Measurements from ENCODE around the gene DDX27. TPM values are rescaled to one million over a fixed set of nuclear protein-coding genes. Genes with fewer than 3 reads are reported as not detected.

DDX27 gene
- total and polyA plus RNA-seq, 2 of the 8 experiments (the other 6 are each of a cell fraction or from before 2014, with no cell fraction given) = 42.7 to 51.0 TPM

GRCh38 chr20:49286689-49287551 is 67.7 kb downstream of the DDX27 start:
- peaks cover 63 to 92% (median 82%) of the 10 kb centered on the region in 4 experiments for H3K36me3 ChIP-seq (ENCODE audit: control insufficient read depth in 2 of 4, insufficient read depth in 4 of 4, low read length in 3 of 4)
- FAIRE-seq (no peak), DNase-seq (ENCODE audit: low read depth in 1 of 2, low spot score in 2 of 2) (no peak)

More at GRCh38 chr20:49286689-49287551, 67.7 kb downstream of the DDX27 start:
- Histone ChIP-seq H3K4me1 (replicated peaks in 1 of 4; ENCODE audit: control insufficient read depth in 3 of 4, insufficient read depth in 4 of 4, low read length in 3 of 4) (peaks cover 2 to 15% (median 11%) of the 10 kb centered on the region in 4 experiments; a peak in 6 of 7 replicates), H4K5ac (ENCODE audit: insufficient read length, low read depth, low read length) (no peak overlapping the region), H3K9ac (replicated peaks in 1 of 4; ENCODE audit: extremely low read depth in 1 of 4, low read depth in 3 of 4, low read length in 3 of 4) (peak overlapping the region in 2 of 4 experiments; percentile 5 to 56; a peak in 2 of 7 replicates), H4K20me1 (replicated peaks in 1 of 2; ENCODE audit: control insufficient read depth in 1 of 2, insufficient read depth in 2 of 2, low read length in 2 of 2) (peaks cover 44 to 51% of the 10 kb centered on the region in 2 experiments), H3K79me1 (ENCODE audit: low read depth, low read length) (no peaks in the 10 kb centered on the region; the same call in 1 of the 2 replicates), H2BK12ac (ENCODE audit: low read depth, low read length) (no peak overlapping the region), H2BK120ac (replicated peaks; ENCODE audit: low read depth, low read length) (no peak overlapping the region), H3K23me2 (ENCODE audit: low read depth, low read length) (peaks cover 17% of the 10 kb centered on the region), H3K23ac (ENCODE audit: insufficient read length) (no peak overlapping the region), H3K4ac (replicated peaks; ENCODE audit: insufficient read length, low read depth, low read length) (no peak overlapping the region), H4K8ac (ENCODE audit: extremely low read depth, insufficient read depth, low read length) (no peak overlapping the region), H2AFZ (ENCODE audit: low read length) (no peak overlapping the region), H3K56ac (replicated peaks; ENCODE audit: insufficient read length, low read depth, low read length) (no peak overlapping the region), H3K4me3 (ENCODE audit: extremely low read depth in 1 of 4, insufficient read depth in 2 of 4, low read depth in 3 of 4, low read length in 4 of 4) (peak overlapping the region in 2 of 4 experiments; percentile 10 to 89; a peak in 4 of 8 replicates), H4K91ac (replicated peaks; ENCODE audit: insufficient read length, low read length) (no peak overlapping the region), H3K9me3 (ENCODE audit: insufficient read depth in 2 of 2, low read depth in 1 of 2, low read length in 1 of 2) (no peaks in the 10 kb centered on the region), H3K14ac (ENCODE audit: insufficient read length) (no peak overlapping the region), H3K4me2 (ENCODE audit: insufficient read depth in 1 of 2, low read depth in 2 of 2, low read length in 2 of 2) (peak overlapping the region; percentile 58 to 97), H3K27me3 (replicated peaks in 1 of 4; ENCODE audit: control insufficient read depth in 3 of 4, extremely low read depth in 1 of 4, insufficient read depth in 3 of 4, low read length in 3 of 4) (no peaks in the 10 kb centered on the region), H2AK5ac (ENCODE audit: low read depth, low read length) (no peak overlapping the region), H2BK15ac (ENCODE audit: low read length) (no peak overlapping the region), H3K18ac (ENCODE audit: extremely low read depth, low read length) (no peak overlapping the region), H2BK5ac (ENCODE audit: low read depth, low read length) (peak overlapping the region; percentile 73), H2BK20ac (ENCODE audit: low read length) (no peak overlapping the region), H3K27ac (ENCODE audit: low read depth, low read length) (peak overlapping the region; percentile 34; the same call in 1 of the 2 replicates), H3K79me2 (ENCODE audit: control insufficient read depth in 1 of 2, insufficient read depth in 2 of 2, low read length in 2 of 2) (peaks cover 29 to 62% of the 10 kb centered on the region in 2 experiments)
- peak in 1 of 2 experiments; percentile 36; a peak in 1 of 3 replicates for TF ChIP-seq POLR2A (IDR thresholded peaks at IDR 0.05; ENCODE audit: control extremely low read depth in 1 of 2, low read depth in 2 of 2, low read length in 2 of 2)
- 0 out of 2 replicates have a peak, but pooled peaks have one; percentile 16 for TF ChIP-seq CHD2 (IDR thresholded peaks at IDR 0.05; ENCODE audit: low read length)
- no peak for TF ChIP-seq RAD21 (IDR thresholded peaks at IDR 0.05 in 1 of 2, conservative IDR thresholded peaks at IDR 0.05 in 1 of 2; ENCODE audit: low read depth in 2 of 2, low read length in 2 of 2)
- TF ChIP-seq POLR2AphosphoS5 (IDR thresholded peaks at IDR 0.05; ENCODE audit: low read depth, low read length) = peak; percentile 79
- peak; percentile 41 for TF ChIP-seq TAF7 (optimal IDR thresholded peaks at IDR 0.05; ENCODE audit: borderline replicate concordance, low read depth, low read length)
- TF ChIP-seq BCL11A (IDR thresholded peaks at IDR 0.05; ENCODE audit: low read depth in 2 of 2, low read length in 2 of 2) = no peak
- TF ChIP-seq SP1 (IDR thresholded peaks at IDR 0.05; ENCODE audit: low read depth, low read length) = 0 out of 2 replicates have a peak, but pooled peaks have one; percentile 10
- 94% methylated on average over 16 of the region's 16 CpGs; no CpG with 5 or more reads in 1 of the 2 experiments for WGBS, 2 experiments (ENCODE audit: extremely low coverage in 1 of 2, insufficient coverage in 1 of 2, insufficient read length in 1 of 2, insufficient replicate concordance in 2 of 2, low coverage in 1 of 2, low lambda C conversion rate in 2 of 2, missing lambda C conversion rate in 1 of 2)
- ChIA-PET CTCF (ENCODE audit: partially characterized antibody) (interaction anchor here (0.6 to 1.2 kb wide), 6 partner anchors 8 to 483 kb away, joined by 3 to 6 read pairs (median 3); no protein-coding TSS in a partner anchor), POLR2A (ENCODE audit: partially characterized antibody) (interaction anchor here (0.6 to 18.5 kb wide), 24 partner anchors 7 to 1575 kb away, joined by 3 to 1132 read pairs (median 4); partner anchors contain the start of gene ZNFX1)

Measured in H1 (cell line).